Fibroblast of pulmonary artery (primary cell): ENCODE results near the gene RPL22.

Source experiments
- DNase-seq: peaks from one replicate; pipeline ENCODE4 v3.0.0-alpha.2; 2010; ENCODE audit warnings: low read depth
- H3K4me3 ChIP-seq: replicated peaks from 2 replicates; pipeline ENCODE4 v1.5.1; 2011; ENCODE audit warnings: low read depth, mild to moderate bottlenecking, control low read depth, low read length, moderate library complexity
- TF ChIP-seq, protein P1 (sequence below): IDR thresholded peaks from 2 replicates; pipeline ENCODE4 v1.5.1; 2011; ENCODE audit warnings: mild to moderate bottlenecking, control low read depth, low read length, inconsistent platforms; ENCODE audit errors: missing control alignments

Gene RPL22

DNA sequence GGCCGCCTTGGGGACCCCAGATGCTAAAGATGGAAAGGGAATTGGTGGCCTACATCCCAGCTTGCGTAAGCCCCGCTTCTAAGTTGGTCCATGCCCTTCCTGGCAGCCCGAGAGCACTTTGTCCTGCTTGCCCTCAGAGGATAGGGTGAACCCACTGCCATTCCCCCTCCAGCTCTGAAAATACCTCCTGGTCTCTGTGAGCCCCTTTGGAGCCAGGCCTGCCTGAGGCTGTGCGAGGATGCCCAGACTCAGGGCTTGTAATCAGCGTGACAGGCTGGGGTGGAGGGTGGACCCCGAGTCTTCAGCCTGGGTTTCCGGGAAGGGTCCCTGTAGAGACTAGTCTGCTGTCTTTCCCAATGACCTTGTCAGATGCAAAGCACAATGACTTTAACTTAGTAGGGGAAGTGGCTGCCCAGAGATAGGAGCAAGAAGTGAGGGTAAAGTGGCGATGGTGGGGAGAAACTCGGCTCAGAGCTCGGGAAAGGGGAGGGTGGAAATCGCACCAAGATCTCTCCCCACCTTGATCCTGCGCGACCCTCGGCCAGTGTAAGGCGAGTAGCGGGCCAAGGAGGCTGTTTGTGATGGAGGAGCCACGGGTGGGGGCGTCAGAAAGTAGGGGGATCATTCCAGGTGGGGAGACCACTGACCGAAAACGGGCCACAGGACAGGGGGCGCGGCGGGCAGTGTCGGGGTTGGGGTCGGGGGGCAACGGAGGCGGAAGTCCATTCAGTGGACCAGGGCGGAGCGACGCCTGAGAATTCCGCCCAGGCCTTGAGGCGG is 41.9 kb upstream of the RPL22 start:
- TF ChIP-seq, protein P1, sequence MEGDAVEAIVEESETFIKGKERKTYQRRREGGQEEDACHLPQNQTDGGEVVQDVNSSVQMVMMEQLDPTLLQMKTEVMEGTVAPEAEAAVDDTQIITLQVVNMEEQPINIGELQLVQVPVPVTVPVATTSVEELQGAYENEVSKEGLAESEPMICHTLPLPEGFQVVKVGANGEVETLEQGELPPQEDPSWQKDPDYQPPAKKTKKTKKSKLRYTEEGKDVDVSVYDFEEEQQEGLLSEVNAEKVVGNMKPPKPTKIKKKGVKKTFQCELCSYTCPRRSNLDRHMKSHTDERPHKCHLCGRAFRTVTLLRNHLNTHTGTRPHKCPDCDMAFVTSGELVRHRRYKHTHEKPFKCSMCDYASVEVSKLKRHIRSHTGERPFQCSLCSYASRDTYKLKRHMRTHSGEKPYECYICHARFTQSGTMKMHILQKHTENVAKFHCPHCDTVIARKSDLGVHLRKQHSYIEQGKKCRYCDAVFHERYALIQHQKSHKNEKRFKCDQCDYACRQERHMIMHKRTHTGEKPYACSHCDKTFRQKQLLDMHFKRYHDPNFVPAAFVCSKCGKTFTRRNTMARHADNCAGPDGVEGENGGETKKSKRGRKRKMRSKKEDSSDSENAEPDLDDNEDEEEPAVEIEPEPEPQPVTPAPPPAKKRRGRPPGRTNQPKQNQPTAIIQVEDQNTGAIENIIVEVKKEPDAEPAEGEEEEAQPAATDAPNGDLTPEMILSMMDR = no peak
- no peak for DNase-seq
- H3K4me3 ChIP-seq = no peak overlapping the region

DNA sequence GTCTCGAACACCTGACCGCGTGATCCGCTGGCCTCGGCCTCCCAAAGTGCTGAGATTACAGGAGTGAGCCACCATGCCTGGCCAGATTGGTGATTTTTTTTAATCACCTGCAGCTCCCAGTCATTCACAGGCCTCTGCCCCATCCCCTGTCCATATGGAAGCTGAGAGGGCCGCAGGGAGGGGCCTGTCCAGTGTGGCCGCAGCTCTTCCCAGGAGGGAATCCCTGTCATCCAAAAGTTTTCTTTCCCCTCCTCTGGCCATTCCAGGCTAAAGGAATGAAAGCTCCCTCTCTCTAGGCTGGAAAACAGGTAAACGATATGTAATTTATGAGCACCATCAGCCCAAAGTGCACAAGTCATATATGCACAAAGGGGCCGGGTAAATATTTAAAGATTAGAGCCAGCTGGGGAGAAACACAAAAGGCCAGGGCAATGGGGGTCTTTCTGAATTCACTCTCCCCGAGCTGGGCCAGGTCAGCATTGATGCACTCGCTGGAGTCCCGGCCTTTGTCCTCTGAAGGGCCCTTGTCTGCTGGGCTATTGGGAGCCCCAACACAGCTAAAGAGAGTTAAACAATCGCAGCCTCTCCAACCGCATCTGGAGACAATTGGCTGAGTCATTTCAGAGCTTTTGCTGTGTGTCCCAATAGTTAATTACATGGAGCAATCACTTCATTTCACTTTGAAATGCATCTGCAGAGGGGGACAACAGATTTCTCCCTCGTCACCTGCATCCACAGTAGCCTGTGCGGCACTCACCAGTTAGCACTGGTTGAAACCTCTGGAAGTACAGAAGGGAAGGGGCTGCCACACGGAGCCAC is 40.8 kb upstream of the RPL22 start:
- DNase-seq = no peak
- no peak overlapping the region for H3K4me3 ChIP-seq
- TF ChIP-seq, protein P1 = no peak

DNA sequence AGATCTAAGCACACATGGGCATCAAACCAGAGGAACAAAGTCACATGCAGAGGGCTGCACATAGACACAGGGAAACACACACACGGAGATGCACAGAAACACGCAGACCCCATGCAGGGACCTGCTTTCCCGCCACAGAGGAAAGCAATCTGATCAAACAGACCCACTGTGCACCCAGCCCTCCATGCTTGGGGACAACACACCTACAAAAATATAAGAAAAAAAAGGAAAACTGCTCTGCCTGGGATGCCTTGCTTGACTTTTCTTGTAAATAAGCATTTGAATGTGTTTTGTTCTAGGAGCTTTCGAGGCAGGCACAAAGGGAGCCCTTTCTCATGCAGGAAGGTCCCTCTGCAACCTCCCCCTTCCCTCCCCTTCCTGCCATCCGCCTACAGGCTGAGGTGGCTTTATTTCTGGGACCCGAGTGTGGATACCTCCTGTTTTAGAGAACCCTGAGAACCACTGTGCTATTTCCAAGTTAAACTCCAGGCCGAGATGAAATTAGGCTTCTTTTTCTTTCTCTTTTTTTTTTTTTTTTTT is 39.9 kb upstream of the RPL22 start:
- TF ChIP-seq, protein P1 = no peak
- DNase-seq = no peak
- no peak overlapping the region for H3K4me3 ChIP-seq

DNA sequence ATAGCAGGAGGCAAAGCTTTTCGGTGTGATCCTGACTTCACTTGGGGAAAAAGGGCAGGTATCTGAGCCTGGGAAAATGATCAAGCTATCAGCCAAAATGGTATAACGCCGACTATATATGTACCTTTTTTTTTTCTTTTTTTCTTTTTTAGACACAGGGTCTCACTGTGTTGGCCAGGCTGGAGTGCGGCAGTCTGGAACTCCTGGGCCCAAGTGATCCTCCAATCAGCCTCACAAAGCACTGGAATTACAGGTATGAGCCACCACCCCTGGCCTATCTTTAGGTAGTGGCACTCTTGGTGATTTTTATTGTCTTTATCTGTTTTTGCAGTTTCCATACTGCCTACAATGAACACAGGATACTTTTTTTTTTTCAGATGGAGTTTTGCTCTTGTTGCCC is 37.7 kb upstream of the RPL22 start:
- TF ChIP-seq, protein P1 = no peak
- no peak overlapping the region for H3K4me3 ChIP-seq
- DNase-seq = no peak

DNA sequence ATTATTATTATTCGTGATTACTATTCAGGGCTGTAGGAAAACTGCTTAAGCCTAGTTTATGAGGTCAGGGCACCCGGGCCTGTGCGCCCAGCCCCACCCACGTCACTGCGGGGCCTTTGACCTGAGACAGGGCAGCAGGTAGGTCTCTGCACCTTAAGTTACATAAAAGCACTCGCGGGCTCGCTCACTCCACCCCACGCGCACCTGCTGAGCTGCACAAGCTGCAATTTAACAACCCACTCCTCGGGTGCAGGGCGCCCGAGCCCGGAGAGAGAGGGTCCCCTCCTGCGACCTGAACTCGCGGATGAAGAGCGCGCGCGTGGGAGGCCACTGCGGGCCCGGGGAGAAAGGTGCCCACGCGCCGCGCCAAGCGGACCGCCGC is 35.9 kb upstream of the RPL22 start:
- TF ChIP-seq, protein P1 = no peak
- no peak for DNase-seq
- H3K4me3 ChIP-seq = peak overlapping the region; percentile 75

DNA sequence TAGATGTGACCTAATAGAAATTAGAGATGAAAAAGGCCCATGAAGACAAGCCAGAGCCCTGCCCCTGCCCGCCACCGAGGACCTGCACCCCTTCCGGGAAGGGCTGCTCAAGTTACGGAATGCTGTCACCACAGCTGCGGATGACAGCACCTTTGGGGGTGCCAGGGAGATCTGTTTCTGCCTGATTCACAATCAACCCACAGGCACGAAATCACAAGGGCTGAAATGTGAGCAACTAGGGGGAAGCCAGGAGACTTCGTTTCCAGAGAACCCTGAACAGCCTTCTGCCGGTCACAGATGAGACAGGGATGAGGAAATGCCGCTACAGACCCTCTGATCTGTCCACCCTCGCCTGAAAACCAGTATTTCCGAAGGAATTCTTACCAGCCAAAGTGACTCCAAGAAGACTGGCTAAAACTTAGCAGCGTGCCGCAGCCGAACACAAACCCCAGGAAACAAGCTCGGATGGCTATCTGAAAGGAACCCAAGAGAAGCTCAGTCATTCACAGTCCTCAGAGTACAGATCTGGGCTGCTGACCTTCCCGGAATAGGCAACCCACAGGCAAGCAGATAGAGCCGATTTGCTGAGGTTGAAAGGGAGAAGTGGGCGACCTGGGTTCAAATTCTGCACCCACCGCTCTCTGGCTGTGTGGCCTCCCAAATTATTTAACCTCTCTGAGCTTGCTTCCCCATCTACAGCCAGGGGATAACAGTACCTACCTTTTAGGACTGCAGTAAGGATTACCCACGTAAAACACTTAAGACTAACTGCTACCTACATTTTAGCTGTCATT is 35.3 kb upstream of the RPL22 start:
- TF ChIP-seq, protein P1 = no peak
- H3K4me3 ChIP-seq = peak overlapping the region; percentile 75
- DNase-seq = no peak
